GM21723 (cell line): ENCODE results near the gene FAM120C.

ENCODE experiments used
- ATAC-seq: cut with Tn5 transposase; IDR thresholded peaks from one replicate; pipeline ENCODE4 v1.9.1; 2021; ENCODE audit warnings: mild to moderate bottlenecking, moderate library complexity; ENCODE audit not compliant: unreplicated experiment

Gene FAM120C

DNA sequence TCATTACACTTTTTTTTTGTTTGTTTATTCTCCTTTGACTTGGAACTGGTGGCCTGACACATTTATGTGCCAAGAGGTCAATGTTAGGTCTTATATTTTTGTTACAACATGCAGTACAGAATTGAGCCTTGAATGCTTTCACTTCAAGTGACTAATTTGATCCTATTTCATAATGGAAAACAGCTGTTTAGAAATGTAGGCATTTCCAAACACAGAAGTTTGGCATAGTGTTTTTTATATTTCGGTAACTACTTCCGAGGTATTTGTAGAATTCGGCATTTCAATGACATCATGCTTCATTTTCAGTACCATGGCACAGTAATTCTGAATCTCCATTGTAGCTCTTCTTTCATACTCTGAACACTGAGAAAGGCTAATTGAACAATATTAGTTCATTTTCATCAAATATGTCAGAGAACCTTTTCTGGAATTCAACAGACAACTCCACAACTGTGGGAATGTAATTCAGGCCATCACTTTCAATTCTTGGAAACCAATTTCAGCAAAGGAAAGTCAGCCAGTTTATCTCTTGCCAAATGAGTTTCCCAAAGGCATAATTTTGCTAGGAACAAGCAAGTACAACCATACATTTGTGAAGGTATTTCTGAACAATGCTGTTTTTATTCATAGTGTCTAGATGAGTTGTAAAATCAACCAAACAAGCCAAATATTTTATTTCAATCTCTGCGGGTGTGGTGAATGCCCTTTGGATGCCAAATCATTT, 11.4 kb downstream of the FAM120C start:
- ATAC-seq, result no peak

- no peak for ATAC-seq
These were observed 12.0 kb downstream of the FAM120C start for GRCh38 chrX:54171091-54171490.

DNA sequence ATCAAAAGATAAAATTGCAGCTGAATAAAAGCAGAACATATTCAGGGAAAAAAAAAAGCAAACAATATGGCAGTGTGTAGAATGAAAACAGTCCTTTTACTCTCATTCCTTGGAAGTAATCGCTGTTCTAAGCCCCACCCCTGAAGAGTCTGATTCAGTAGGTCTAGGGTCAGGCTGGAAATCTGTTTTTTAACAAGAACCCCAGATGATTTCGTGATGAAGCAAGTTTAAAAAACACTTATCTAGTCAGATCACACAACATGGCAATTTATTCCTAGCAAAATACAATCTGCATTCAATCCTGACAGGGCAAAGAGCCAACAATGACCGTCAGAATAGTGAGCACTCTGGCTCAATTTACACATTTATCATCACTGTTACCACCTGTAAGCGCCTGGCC, 16.1 kb downstream of the FAM120C start:
- no peak for ATAC-seq

GRCh38 chrX:54157561-54157960, 25.5 kb downstream of the FAM120C start:
- no peak for ATAC-seq

- no peak for ATAC-seq
These were observed 48.8 kb downstream of the FAM120C start for GRCh38 chrX:54134269-54134668.

- ATAC-seq, result no peak
These were observed 66.7 kb downstream of the FAM120C start for GRCh38 chrX:54116391-54116790.

GRCh38 chrX:54093571-54093970, 89.5 kb downstream of the FAM120C start:
- ATAC-seq, result no peak

DNA sequence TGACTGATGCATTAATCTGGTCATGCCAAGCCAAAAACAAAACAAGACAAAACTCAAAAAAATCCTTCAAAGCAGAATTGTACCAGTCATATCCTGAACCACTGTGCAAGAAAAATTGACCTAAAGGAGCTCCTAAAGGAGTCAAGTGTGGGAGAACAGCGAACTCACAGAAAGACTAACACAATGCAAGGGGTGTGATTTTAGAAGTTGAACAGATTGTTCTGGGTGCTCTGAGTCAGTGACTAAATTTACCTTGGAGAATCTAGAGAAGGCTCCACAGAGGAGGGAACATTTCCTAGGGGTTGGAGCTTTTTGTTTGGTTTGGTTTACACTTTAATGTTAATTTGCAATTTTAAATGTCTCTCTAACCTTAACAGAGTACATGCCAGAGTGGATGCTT, 89.9 kb downstream of the FAM120C start:
- no peak for ATAC-seq

DNA sequence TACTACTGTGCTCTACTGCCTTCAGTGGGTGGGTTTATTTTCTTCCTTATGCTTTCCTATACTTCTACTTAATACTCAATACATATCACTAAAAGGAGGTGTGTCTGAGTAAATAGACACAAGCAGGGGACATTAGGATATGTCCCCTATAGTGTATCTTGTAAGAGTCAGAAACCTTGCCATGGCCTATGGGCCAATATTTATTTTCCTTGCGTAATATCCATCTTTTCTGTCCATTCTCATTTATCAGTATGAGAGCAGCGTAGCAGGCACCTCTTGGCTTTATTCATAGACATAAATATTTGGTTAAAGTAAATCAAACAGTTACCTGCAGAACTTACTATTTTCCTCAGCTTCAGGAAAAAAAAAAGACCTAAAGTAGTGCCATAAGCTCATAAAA, 92.2 kb downstream of the FAM120C start:
- ATAC-seq, result no peak

- no peak for ATAC-seq
These were observed 93.9 kb downstream of the FAM120C start for GRCh38 chrX:54089191-54089590.

DNA sequence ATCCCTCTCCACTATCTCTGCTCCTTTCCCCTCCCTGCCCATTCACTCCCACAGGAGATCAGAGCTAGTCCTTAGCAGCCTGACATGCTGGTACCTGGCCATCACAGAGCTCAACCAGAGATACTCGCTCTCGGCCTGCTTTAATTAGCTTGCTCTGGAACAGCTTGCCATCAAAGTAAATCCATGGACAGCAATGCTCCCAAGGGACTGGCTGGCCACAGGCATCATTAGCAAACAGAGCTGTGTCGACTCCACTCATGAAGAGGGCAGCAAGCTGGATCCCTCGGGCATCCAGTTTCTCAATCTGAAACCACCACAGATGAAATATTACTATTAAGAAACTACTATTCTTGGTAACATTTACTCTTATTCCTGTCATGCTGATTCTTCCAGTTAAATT, 95.4 kb downstream of the FAM120C start:
- no peak for ATAC-seq

GRCh38 chrX:54085666-54086065, 97.4 kb downstream of the FAM120C start:
- no peak for ATAC-seq

DNA sequence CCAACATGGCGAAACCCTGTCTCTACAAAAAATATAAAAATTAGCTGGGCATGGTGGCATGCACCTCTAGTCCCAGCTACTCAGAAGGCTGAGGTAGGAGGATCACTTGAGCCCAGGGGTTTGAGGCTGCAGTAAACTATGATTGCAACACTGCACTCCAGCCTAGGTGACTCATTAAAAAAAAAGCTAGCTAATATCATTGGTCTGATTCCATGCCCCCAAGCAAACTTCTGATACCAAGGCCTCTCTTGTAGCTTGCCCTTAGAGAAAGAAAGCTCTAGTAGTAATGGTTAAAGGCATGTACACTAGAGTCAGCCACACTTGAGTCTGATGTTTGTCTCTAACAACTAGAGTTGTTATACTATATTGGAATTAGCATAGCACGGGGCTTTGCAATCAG, 106.2 kb downstream of the FAM120C start:
- ATAC-seq, result no peak

- no peak for ATAC-seq
These were observed 108.2 kb downstream of the FAM120C start for GRCh38 chrX:54074826-54075225.

- ATAC-seq, result no peak
These were observed 115.3 kb downstream of the FAM120C start for GRCh38 chrX:54067766-54068165.

GRCh38 chrX:54066841-54067240, 116.2 kb downstream of the FAM120C start:
- ATAC-seq, result no peak

GRCh38 chrX:54064564-54064963, 118.5 kb downstream of the FAM120C start:
- no peak for ATAC-seq

- ATAC-seq, result no peak
These were observed 119.7 kb downstream of the FAM120C start for GRCh38 chrX:54063361-54063760.

DNA sequence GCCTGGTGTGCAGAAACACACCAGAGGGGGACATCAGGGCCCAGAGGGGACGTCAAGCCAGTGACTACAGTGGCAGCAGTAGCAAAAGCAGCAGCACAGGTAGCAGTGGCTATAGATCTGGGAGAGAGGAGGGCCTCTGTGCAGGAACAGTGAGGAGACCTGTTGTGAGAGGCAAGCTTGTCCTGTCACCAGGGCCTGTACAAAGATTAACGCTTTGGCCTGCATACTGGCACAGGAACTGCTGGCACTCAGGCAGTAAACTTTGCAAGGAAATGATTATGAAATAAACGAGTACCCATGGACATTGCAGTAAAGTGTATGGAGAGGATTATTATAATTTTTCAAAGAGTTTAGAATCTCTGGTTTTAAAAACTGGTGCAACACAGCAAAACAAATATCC, 133.3 kb downstream of the FAM120C start:
- no peak for ATAC-seq

- ATAC-seq, result no peak
These were observed 134.6 kb downstream of the FAM120C start for GRCh38 chrX:54048412-54048811.

DNA sequence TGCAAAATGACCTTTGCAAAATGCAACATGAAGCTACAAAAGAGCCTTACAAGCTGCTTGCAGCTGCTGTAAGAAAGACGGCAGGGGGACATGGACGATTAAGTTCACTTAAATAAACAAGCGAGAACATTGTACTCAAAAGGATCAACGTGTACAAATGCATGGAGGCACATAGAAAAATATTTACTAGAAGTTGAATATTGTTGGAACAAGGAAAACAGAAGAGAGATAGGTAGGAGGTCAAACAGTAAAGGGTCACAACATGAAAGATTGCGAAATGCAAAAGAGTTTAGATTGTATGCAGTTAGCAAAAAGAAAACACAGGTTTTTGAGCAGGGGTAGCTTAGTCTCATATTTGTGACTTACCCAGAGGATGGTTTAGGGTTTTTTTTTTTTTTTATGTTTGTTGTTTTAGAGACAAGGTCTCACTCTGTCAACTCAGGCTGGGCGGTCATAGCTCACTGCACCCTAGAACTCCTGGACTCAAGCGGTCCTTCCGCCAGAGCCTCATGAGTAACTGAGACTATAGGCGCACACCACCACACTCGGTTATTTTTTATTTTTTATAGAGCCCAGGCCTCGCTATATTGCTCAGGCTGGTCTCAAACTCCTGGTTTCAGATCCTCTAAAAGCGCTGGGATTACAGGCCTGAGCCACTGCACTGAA, 137.4 kb downstream of the FAM120C start:
- no peak for ATAC-seq

- ATAC-seq, result no peak
These were observed 138.1 kb downstream of the FAM120C start for GRCh38 chrX:54044877-54045338.
